Stomach (tissue), 9 donors: ENCODE results near the gene SLC22A1. TPM values are rescaled to one million over a fixed set of nuclear protein-coding genes. Genes with fewer than 3 reads are reported as not detected.

Source experiments
- DNase-seq, 2 donors: peaks; one replicate each; pipeline versions ENCODE4 v3.0.0 to v3.0.0-alpha.2; 2013 to 2019
- H3K27ac ChIP-seq, 5 donors: fragments of 200-600 bp in 4 of 5; sonication (generic) in 4 of 5; one replicate each; pipeline ENCODE4 v1.5.1; 2013 to 2019; ENCODE audit warnings: mild to moderate bottlenecking in 1 of 5, moderate library complexity in 1 of 5
- H3K27me3 ChIP-seq, 3 donors: fragments of 200-600 bp; sonication (generic); one replicate each; pipeline ENCODE4 v1.5.1; 2017 to 2019; ENCODE audit warnings: mixed run types in 1 of 3
- H3K36me3 ChIP-seq, 4 donors: fragments of 200-600 bp; sonication (generic); 1 replicate in 3 of 4; 2 replicates in 1 of 4; pipeline ENCODE4 v1.5.1; 2016 to 2019
- H3K4me1 ChIP-seq, 4 donors: fragments of 200-600 bp; sonication (generic); one replicate each; pipeline ENCODE4 v1.5.1; 2016 to 2019
- H3K4me3 ChIP-seq, 4 donors: fragments of 200-600 bp; sonication (generic) in 3 of 4; one replicate each; pipeline ENCODE4 v1.5.1; 2016 to 2019; ENCODE audit warnings: mild to moderate bottlenecking in 1 of 4
- H3K9me3 ChIP-seq, 4 donors: fragments of 200-600 bp; sonication (generic); one replicate each; pipeline ENCODE4 v1.5.1; 2016 to 2019
- EP300 ChIP-seq: sonication (generic); formaldehyde crosslinking; IDR thresholded peaks from one replicate; pipeline ENCODE4 v1.6.1; 2017; ENCODE audit warnings: antibody characterized with exemption
- POLR2A ChIP-seq, 4 donors: fragments of 450-650 bp; IDR thresholded peaks; one replicate each; pipeline ENCODE4 v1.6.1; 2016; ENCODE audit warnings: antibody characterized with exemption in 4 of 4, control low read depth in 2 of 4, mild to moderate bottlenecking in 1 of 4, moderate library complexity in 1 of 4
- POLR2AphosphoS5 ChIP-seq, 3 donors: sonication (generic); formaldehyde crosslinking; IDR thresholded peaks; one replicate each; pipeline ENCODE4 v1.6.1; 2016; ENCODE audit warnings: antibody characterized with exemption in 3 of 3
- WGBS, 5 donors: extraction: QIAGEN DNeasy Blood & Tissue Kit in 3 of 5; methylation state at CpG; one replicate each; pipeline versions ENCODE4 v1.1.5 to v1.1.7; 2013 to 2018; 5-methylcytosine and 5-hydroxymethylcytosine counted together
- intact Hi-C: fragments of 100-400 bp; cut with DNase I; formaldehyde crosslinking; loops from one replicate; pipeline ENCODE4 v1.15.1; 2023; ENCODE audit warnings: low total_unique reads
- polyA plus RNA-seq, 3 donors: library from polyadenylated mRNA; stranded (reverse); fragments of 200-250 nt; gene quantifications; one replicate each; pipeline ENCODE4 v1.2.3, GENCODE V29; 2013
- total RNA-seq, 5 donors: library from RNA; depleted of rRNA; stranded (reverse); fragments of >200 nt; gene quantifications; one replicate each; pipeline versions ENCODE4 v1.1.0 to v1.2.3, GENCODE V29; 2014 to 2016
- TF ChIP-seq, protein P1 (sequence below), 7 experiments: fragments of 450-650 bp in 4 of 7; fragments of 200-600 bp in 3 of 7; sonication (generic) in 3 of 7; IDR thresholded peaks; one replicate each; pipeline ENCODE4 v1.5.1; 2016 to 2019; ENCODE audit warnings: antibody characterized with exemption in 7 of 7, control low read depth in 2 of 7, mild to moderate bottlenecking in 1 of 7
- donor health status: healthy with polysubstance abuse.
- donor health status: Bipolar disorder and iron deficiency.
- donor health status: healthy.

Gene SLC22A1
- total and polyA plus RNA-seq, 8 donors = 0.20 to 36.2 (median 2.2) TPM; not detected in 2

DNA sequence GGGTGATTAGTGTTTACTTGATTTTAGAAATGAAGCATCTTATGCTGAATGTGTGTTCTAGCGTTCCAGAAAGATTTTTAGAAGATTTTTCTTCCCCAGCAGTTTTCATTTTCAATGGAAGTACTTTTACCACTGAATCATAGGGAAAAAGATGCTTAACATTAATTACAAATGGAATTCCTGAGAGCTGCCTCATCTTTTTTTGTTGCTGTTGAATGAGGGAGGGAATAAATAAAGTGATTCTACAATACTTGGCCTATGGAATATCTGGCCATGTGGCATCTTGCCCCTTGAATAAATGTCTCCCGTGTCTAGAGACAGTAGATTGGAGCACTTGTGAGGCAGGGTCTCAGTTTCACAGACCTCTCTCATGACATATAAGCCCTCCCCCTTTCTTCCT, 44.1 kb upstream of the SLC22A1 start:
- Histone ChIP-seq H3K4me3 (no peak overlapping the region), H3K4me1 (no peaks in the 10 kb centered on the region), H3K27me3 (no peaks in the 10 kb centered on the region), H3K9me3 (no peaks in the 10 kb centered on the region), H3K36me3 (peaks cover 64 to 100% (median 100%) of the 10 kb centered on the region in 4 donors), H3K27ac (no peak overlapping the region)
- no peak for TF ChIP-seq EP300
- no peak for TF ChIP-seq POLR2A (IDR thresholded peaks at IDR 0.05)
- TF ChIP-seq, protein P1, sequence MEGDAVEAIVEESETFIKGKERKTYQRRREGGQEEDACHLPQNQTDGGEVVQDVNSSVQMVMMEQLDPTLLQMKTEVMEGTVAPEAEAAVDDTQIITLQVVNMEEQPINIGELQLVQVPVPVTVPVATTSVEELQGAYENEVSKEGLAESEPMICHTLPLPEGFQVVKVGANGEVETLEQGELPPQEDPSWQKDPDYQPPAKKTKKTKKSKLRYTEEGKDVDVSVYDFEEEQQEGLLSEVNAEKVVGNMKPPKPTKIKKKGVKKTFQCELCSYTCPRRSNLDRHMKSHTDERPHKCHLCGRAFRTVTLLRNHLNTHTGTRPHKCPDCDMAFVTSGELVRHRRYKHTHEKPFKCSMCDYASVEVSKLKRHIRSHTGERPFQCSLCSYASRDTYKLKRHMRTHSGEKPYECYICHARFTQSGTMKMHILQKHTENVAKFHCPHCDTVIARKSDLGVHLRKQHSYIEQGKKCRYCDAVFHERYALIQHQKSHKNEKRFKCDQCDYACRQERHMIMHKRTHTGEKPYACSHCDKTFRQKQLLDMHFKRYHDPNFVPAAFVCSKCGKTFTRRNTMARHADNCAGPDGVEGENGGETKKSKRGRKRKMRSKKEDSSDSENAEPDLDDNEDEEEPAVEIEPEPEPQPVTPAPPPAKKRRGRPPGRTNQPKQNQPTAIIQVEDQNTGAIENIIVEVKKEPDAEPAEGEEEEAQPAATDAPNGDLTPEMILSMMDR (IDR thresholded peaks at IDR 0.05) = no peak
- no peak for TF ChIP-seq POLR2AphosphoS5 (IDR thresholded peaks at IDR 0.05)
- intact Hi-C loops = no loop called here
- 59 to 84% (median 77%) methylated on average over 2 of the region's 2 CpGs for WGBS, 5 donors
- DNase-seq = no peak

DNA sequence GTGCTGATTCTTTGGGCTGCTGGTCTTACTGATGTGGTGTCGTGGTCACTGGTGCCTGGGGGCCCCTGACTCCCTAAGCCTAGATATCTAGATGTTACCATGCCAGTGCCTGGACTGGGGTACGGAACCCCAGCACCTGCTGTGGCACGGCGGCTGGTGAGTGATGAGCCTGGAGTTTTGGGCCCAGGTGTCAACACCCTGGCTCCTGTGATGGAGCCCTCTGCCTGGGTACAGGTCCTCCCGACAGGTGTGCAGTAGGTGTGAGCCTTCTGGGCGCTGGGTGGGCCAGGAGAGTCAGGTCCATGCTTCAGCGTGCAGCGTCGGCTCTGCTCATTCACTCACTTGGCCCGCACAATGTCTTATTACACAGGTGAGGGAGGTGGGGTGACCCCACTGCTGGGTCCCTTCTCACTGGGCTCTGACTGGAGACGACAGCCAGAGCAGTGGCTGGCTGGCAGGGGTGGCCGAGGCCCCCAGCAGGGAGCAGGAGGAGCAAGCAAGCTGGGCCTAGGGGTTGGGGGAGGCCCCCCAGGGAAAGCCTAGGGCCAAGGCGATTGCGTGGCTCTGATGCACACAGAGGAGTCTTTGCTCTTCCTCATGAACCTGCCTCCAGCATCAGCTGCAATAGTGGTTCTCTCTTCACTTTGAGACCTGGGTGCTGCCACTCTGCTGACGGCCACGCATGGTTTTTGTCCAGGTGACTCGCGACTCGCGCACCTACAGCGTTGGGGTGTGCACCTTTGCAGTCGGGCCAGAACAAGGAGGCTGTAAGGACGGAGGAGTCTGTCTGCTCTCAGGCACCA, 42.5 kb upstream of the SLC22A1 start:
- Histone ChIP-seq H3K27ac (no peak overlapping the region), H3K27me3 (no peaks in the 10 kb centered on the region), H3K4me1 (no peaks in the 10 kb centered on the region), H3K9me3 (no peaks in the 10 kb centered on the region), H3K36me3 (peaks cover 60 to 100% (median 100%) of the 10 kb centered on the region in 4 donors), H3K4me3 (no peak overlapping the region)
- intact Hi-C loops = no loop called here
- no peak for TF ChIP-seq EP300
- TF ChIP-seq, protein P1 (IDR thresholded peaks at IDR 0.05) = no peak
- TF ChIP-seq POLR2A (IDR thresholded peaks at IDR 0.05) = no peak
- no peak for TF ChIP-seq POLR2AphosphoS5 (IDR thresholded peaks at IDR 0.05)
- WGBS, 5 donors = 96 to 99% (median 97%) methylated on average over 11 to 23 of the region's 23 CpGs
- no peak for DNase-seq

DNA sequence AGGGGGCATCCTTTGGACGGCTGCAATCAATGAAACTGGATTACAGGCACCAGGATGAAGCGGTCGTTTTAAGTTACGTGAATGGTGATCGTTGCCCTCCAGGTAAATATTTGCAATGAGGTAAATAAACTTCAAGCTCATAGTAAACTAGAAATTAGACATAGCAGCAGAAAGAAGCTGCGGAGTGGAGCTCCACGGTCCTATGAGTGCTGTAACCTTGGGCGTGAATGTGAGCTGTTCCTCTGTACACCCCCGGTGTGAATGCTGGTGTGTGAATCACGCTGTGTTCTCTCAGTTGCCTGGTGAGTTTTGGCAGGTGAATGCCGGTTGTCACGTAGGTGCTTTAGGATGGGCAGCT, 42.0 kb upstream of the SLC22A1 start:
- no peaks in the 10 kb centered on the region for H3K4me1 ChIP-seq
- 92 to 95% (median 93%) methylated on average over 12 of the region's 12 CpGs for WGBS, 5 donors
- H3K9me3 ChIP-seq = no peaks in the 10 kb centered on the region
- no peak overlapping the region for H3K4me3 ChIP-seq
- no peak for DNase-seq
- intact Hi-C loops = no loop called here
- peaks cover 62 to 100% (median 100%) of the 10 kb centered on the region in 4 donors for H3K36me3 ChIP-seq
- no peak overlapping the region for H3K27ac ChIP-seq
- TF ChIP-seq POLR2A (IDR thresholded peaks at IDR 0.05) (no peak), POLR2AphosphoS5 (IDR thresholded peaks at IDR 0.05) (no peak), EP300 (no peak)
- TF ChIP-seq, protein P1 (IDR thresholded peaks at IDR 0.05) = no peak
- H3K27me3 ChIP-seq = no peaks in the 10 kb centered on the region

DNA sequence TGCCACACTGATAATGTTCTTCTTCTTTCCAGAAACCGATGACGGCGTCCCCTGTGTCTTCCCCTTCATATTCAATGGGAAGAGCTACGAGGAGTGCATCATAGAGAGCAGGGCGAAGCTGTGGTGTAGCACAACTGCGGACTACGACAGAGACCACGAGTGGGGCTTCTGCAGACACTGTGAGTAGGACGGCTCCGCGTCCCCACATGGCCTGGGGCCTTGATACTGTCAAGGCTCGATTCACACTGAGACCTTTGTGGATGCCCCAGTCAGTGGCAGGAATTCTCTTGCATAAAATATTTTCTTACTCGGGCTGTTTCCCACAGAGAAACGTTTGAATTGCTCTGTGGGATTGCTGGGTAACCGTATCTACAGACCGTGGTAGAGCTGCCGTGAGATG, 41.5 kb upstream of the SLC22A1 start:
- TF ChIP-seq EP300 = no peak
- TF ChIP-seq POLR2AphosphoS5 (IDR thresholded peaks at IDR 0.05) = no peak
- TF ChIP-seq, protein P1 (IDR thresholded peaks at IDR 0.05) = no peak
- no peak for TF ChIP-seq POLR2A (IDR thresholded peaks at IDR 0.05)
- Histone ChIP-seq H3K36me3 (peaks cover 66 to 100% (median 100%) of the 10 kb centered on the region in 4 donors), H3K4me1 (no peaks in the 10 kb centered on the region), H3K9me3 (no peaks in the 10 kb centered on the region), H3K4me3 (no peak overlapping the region), H3K27ac (no peak overlapping the region), H3K27me3 (no peaks in the 10 kb centered on the region)
- no peak for DNase-seq
- 96 to 99% (median 98%) methylated on average over 17 of the region's 17 CpGs for WGBS, 5 donors
- intact Hi-C loops = no loop called here
